Breast epithelium (tissue), 4 donors: ENCODE results near the gene PLPPR3. TPM values are rescaled to one million over a fixed set of nuclear protein-coding genes. Genes with fewer than 3 reads are reported as not detected.

Experiments
- DNase-seq, 2 donors: peaks; one replicate each; pipeline ENCODE4 v3.0.0-alpha.2; 2019; ENCODE audit warnings: low spot score in 2 of 2
- H3K27ac ChIP-seq, 2 donors: fragments of 200-600 bp; sonication (generic) in 1 of 2; one replicate each; pipeline ENCODE4 v1.5.1; 2016 to 2019; ENCODE audit warnings: mild to moderate bottlenecking in 1 of 2
- H3K27me3 ChIP-seq, 2 donors: fragments of 200-600 bp; sonication (generic) in 1 of 2; one replicate each; pipeline versions ENCODE4 v1.5.1 to v1.6.0; 2017 to 2019; ENCODE audit warnings: control low read depth in 1 of 2, mild to moderate bottlenecking in 1 of 2
- H3K36me3 ChIP-seq: fragments of 200-600 bp; one replicate; pipeline ENCODE4 v1.5.1; 2019
- H3K4me1 ChIP-seq, 2 donors: fragments of 200-600 bp; sonication (generic); one replicate each; pipeline ENCODE4 v1.5.1; 2016 to 2019; ENCODE audit warnings: control low read depth in 1 of 2
- H3K4me3 ChIP-seq, 3 donors: fragments of 200-600 bp; sonication (generic); 1 replicate in 2 of 3; 2 replicates in 1 of 3; pipeline ENCODE4 v1.5.1; 2016 to 2019; ENCODE audit warnings: mild to moderate bottlenecking in 3 of 3, moderate library complexity in 2 of 3
- H3K9me3 ChIP-seq, 2 donors: fragments of 200-600 bp; sonication (generic) in 1 of 2; one replicate each; pipeline ENCODE4 v1.5.1; 2016 to 2019; ENCODE audit warnings: control low read depth in 1 of 2
- POLR2A ChIP-seq: fragments of 450-650 bp; IDR thresholded peaks from one replicate; pipeline ENCODE4 v1.6.1; 2016; ENCODE audit warnings: antibody characterized with exemption, mild to moderate bottlenecking, moderate library complexity
- POLR2AphosphoS5 ChIP-seq, 3 donors: sonication (generic); formaldehyde crosslinking; IDR thresholded peaks; one replicate each; pipeline ENCODE4 v1.6.1; 2017; ENCODE audit warnings: antibody characterized with exemption in 3 of 3
- intact Hi-C: fragments of 100-400 bp; cut with DNase I; formaldehyde crosslinking; loops from one replicate; pipeline ENCODE4 v1.15.1; 2023; ENCODE audit warnings: low total_unique reads
- total RNA-seq, 3 donors: library from RNA; depleted of rRNA; stranded (reverse); fragments of >200 nt; gene quantifications; one replicate each; pipeline ENCODE4 v1.1.0, GENCODE V29; 2016
- TF ChIP-seq, protein P1 (sequence below), 3 donors: fragments of 450-650 bp; IDR thresholded peaks; one replicate each; pipeline ENCODE4 v1.5.1; 2016 to 2017; ENCODE audit warnings: antibody characterized with exemption in 3 of 3, mild to moderate bottlenecking in 3 of 3, moderate library complexity in 3 of 3

Gene PLPPR3
- total RNA-seq, 3 donors from 2014 or later = 6.9 to 9.1 TPM; not detected in 1

DNA sequence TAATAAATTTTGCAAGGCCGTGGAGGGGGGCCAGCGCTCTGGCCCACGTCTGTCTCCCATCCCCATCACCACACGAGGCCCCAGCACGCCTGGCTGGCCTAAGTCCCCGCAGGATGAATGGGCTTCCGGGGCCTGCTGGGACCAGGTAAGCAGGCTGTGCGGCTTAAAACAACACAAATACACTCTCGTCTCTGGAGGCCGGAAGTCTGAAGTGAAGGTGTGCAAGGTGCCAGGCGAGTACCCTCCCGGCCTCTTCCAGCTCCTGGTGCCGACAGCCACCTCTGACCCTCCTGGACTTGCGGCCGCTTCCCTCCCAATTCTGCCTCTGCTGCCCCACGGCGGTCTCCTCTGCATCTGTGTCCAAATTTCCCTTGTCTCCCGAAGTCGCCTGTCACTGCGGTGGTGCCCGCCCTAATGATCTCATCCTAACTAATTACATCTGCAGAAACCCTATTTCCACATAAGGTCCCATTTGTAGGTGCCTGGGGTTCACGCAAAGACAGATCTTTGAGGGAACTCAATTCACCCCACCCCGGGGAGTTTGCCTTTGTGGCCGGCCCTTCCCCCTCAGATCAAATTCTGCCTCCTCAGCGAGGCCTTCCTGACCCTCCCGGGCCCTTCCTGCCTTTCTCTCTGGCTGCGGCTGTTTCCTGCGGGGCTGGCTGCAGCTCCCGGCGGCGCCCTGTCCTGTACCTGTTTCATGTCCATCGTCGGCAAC, 32.6 kb downstream of the PLPPR3 start:
- no peak for DNase-seq
- peak overlapping the region in 1 of 3 donors; percentile 22 for H3K4me3 ChIP-seq
- H3K27ac ChIP-seq = peak overlapping the region in 1 of 2 donors; percentile 48
- H3K9me3 ChIP-seq = no peaks in the 10 kb centered on the region
- H3K4me1 ChIP-seq = no peaks in the 10 kb centered on the region
- H3K36me3 ChIP-seq = no peaks in the 10 kb centered on the region
- no peaks in the 10 kb centered on the region for H3K27me3 ChIP-seq
- intact Hi-C loops = no loop called here
- TF ChIP-seq, protein P1, sequence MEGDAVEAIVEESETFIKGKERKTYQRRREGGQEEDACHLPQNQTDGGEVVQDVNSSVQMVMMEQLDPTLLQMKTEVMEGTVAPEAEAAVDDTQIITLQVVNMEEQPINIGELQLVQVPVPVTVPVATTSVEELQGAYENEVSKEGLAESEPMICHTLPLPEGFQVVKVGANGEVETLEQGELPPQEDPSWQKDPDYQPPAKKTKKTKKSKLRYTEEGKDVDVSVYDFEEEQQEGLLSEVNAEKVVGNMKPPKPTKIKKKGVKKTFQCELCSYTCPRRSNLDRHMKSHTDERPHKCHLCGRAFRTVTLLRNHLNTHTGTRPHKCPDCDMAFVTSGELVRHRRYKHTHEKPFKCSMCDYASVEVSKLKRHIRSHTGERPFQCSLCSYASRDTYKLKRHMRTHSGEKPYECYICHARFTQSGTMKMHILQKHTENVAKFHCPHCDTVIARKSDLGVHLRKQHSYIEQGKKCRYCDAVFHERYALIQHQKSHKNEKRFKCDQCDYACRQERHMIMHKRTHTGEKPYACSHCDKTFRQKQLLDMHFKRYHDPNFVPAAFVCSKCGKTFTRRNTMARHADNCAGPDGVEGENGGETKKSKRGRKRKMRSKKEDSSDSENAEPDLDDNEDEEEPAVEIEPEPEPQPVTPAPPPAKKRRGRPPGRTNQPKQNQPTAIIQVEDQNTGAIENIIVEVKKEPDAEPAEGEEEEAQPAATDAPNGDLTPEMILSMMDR (IDR thresholded peaks at IDR 0.05) = no peak
- TF ChIP-seq POLR2AphosphoS5 (IDR thresholded peaks at IDR 0.05) (no peak), POLR2A (no peak)

DNA sequence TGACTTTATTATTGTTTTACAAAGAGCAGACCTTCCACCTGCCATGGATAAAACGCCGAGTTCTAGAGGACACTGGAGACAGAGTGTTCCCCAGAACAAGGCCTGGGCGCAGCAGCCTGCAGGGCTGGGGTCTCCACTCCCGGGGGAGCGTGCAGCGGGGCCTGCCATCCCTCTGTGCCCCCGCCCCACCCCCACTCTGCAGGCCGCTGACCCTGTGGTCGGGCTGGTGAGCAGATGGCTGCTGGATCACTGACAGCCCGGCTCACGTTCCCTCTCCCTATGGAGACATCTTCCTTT, 33.1 kb downstream of the PLPPR3 start:
- Histone ChIP-seq H3K4me1 (no peaks in the 10 kb centered on the region), H3K4me3 (no peak overlapping the region), H3K27ac (peak overlapping the region in 1 of 2 donors; percentile 48), H3K36me3 (no peaks in the 10 kb centered on the region), H3K27me3 (no peaks in the 10 kb centered on the region), H3K9me3 (no peaks in the 10 kb centered on the region)
- intact Hi-C loops = no loop called here
- TF ChIP-seq POLR2A = no peak
- no peak for TF ChIP-seq POLR2AphosphoS5 (IDR thresholded peaks at IDR 0.05)
- TF ChIP-seq, protein P1 (IDR thresholded peaks at IDR 0.05) = no peak
- DNase-seq = no peak

DNA sequence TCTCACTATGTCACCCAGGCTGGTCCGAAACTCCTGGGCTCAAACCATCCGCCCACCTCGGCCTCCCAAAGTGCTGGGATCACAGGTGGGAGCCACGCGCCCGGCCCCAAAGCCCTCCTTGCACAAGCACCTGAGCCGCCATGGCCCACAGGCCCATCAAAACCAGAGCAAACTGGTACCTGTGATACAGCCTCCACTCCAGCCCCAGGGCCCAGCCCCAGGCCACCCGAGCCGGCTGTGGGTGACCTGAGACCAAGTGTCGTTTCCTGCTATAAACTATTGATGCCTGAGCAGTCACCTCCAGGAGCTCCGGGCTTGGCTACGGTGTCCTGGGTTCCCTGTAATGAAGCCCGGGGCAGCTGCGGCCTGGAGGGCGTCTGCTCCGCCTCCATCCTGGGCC, 34.2 kb downstream of the PLPPR3 start:
- TF ChIP-seq, protein P1 (IDR thresholded peaks at IDR 0.05) = no peak
- TF ChIP-seq POLR2AphosphoS5 (IDR thresholded peaks at IDR 0.05) = no peak
- no peak for TF ChIP-seq POLR2A
- intact Hi-C loops = no loop called here
- DNase-seq = no peak
- no peak overlapping the region for H3K27ac ChIP-seq
- H3K4me1 ChIP-seq = no peaks in the 10 kb centered on the region
- no peaks in the 10 kb centered on the region for H3K27me3 ChIP-seq
- no peaks in the 10 kb centered on the region for H3K9me3 ChIP-seq
- H3K36me3 ChIP-seq = no peaks in the 10 kb centered on the region
- H3K4me3 ChIP-seq = no peak overlapping the region

DNA sequence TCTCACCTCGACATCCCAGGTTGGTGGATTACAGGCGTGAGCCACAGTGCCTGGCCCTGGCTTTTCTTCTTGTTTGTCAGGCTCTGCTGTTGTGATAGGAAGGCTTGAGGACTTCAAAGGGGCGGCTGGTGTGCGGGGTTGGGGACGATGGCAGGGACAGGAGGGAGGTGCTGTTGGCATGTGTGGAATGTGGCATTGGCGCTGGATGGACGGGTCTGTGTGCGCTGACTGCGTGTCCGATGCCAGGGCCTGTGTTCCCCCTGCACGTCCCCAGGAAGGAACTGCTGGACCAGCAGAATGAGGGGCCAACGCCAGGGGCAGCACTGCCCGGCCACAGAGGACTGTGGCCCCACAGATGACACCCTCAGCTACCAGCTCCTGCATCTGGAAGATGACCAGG, 37.2 kb downstream of the PLPPR3 start:
- H3K9me3 ChIP-seq = no peaks in the 10 kb centered on the region
- TF ChIP-seq POLR2AphosphoS5 (IDR thresholded peaks at IDR 0.05) (no peak), POLR2A (no peak)
- TF ChIP-seq, protein P1 (IDR thresholded peaks at IDR 0.05) = no peak
- no peak for DNase-seq

DNA sequence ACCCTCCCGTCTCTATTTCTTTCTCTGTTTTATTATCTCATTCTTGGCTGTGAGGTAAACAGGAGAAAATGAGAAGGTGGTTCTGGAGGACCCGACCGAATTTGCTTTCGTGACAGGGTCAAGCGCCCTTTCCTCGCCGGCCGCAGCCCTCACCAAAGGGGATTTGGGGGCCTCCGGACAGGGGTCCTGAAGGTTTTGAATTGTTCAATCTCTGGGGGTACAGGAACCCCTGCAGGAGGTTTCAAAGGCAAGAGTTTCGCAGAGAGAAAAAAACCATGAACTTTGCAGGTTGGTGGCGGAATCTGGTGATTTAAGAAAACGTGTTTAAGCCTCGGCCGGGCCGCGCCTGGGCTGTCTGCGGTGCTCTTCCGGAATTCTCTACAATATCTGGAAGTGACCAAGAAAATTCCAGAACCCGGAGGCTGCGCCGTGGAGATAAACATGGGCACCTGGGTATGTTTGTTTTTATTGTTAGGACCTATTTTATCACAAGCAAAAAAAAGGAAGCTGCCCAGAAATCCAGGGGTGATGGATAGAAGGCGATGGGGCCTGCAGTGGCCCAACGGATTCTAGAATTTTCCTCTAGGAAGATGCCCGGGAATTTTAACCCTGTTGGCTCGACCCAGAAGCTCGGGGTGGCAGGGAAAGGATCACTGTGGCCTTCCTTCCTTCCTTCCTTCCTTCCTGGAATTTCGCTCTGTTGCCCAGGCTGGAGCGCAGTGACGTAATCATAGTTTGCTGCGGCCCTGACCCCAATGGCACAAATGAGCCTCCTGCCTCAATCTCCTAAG, 38.7 kb downstream of the PLPPR3 start:
- Histone ChIP-seq H3K4me3 (peak overlapping the region in 2 of 3 donors; percentile 37 to 53), H3K4me1 (peaks cover 3 to 6% of the 10 kb centered on the region in 2 donors), H3K9me3 (no peaks in the 10 kb centered on the region), H3K36me3 (no peaks in the 10 kb centered on the region), H3K27ac (peak overlapping the region; percentile 38 to 54), H3K27me3 (no peaks in the 10 kb centered on the region)
- DNase-seq = no peak
- intact Hi-C loops = no loop called here
- TF ChIP-seq POLR2AphosphoS5 (IDR thresholded peaks at IDR 0.05) = no peak
- TF ChIP-seq POLR2A = no peak
- TF ChIP-seq, protein P1 (IDR thresholded peaks at IDR 0.05) = no peak

More for the DNA sequence above, 37.2 kb downstream of the PLPPR3 start:
- Histone ChIP-seq H3K36me3 (no peaks in the 10 kb centered on the region), H3K4me3 (no peak overlapping the region), H3K4me1 (no peaks in the 10 kb centered on the region), H3K27ac (no peak overlapping the region), H3K27me3 (no peaks in the 10 kb centered on the region)
- intact Hi-C loops = no loop called here
